Upper lobe of left lung (tissue), 4 donors: ENCODE data around the gene ADAP1.

ENCODE experiments used
- POLR2A ChIP-seq, 4 donors: fragments of 450-650 bp; IDR thresholded peaks; one replicate each; pipeline ENCODE4 v1.5.1; 2016 to 2017; ENCODE audit warnings: antibody characterized with exemption in 4 of 4, mild to moderate bottlenecking in 2 of 4
- TF ChIP-seq, protein P1 (sequence below), 6 experiments: fragments of 450-650 bp in 4 of 6; fragments of 200-600 bp in 2 of 6; sonication (generic) in 2 of 6; IDR thresholded peaks; one replicate each; pipeline ENCODE4 v1.5.1; 2016 to 2019; ENCODE audit warnings: antibody characterized with exemption in 6 of 6

DNA sequence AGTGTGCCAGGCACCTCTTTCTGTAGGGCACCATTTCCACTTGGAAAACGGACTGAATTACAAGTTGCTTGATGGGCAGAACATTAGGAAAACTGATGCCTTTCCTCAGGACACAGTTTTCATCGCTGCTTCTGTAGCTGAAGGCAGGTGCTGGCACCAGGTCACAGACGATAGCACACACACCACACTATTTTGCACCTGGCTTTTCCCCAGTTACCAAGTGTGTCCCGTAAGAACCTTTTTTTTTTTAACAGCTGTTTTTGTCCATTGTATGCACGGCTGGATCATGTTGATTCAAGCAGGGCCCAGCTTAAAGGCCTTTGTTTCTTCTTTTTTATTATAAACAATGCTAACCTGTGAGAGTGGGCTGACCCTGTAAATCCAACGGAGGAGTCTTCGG is 79.4 kb downstream of the ADAP1 start:
- TF ChIP-seq, protein P1, sequence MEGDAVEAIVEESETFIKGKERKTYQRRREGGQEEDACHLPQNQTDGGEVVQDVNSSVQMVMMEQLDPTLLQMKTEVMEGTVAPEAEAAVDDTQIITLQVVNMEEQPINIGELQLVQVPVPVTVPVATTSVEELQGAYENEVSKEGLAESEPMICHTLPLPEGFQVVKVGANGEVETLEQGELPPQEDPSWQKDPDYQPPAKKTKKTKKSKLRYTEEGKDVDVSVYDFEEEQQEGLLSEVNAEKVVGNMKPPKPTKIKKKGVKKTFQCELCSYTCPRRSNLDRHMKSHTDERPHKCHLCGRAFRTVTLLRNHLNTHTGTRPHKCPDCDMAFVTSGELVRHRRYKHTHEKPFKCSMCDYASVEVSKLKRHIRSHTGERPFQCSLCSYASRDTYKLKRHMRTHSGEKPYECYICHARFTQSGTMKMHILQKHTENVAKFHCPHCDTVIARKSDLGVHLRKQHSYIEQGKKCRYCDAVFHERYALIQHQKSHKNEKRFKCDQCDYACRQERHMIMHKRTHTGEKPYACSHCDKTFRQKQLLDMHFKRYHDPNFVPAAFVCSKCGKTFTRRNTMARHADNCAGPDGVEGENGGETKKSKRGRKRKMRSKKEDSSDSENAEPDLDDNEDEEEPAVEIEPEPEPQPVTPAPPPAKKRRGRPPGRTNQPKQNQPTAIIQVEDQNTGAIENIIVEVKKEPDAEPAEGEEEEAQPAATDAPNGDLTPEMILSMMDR (IDR thresholded peaks at IDR 0.05): no peak
- TF ChIP-seq POLR2A (IDR thresholded peaks at IDR 0.05): no peak
